ENCODE measurements around the gene RFTN1. TPM values are rescaled to one million over a fixed set of nuclear protein-coding genes. Genes with fewer than 3 reads are reported as not detected.
A peak's percentile ranks its signal among the peaks of the same experiment; 100 is the strongest.

The RFTN1 gene
- total and polyA plus RNA-seq, 7 donors, result 10.9 to 26.4 (median 22.2) TPM

GRCh38 chr3:16423298-16423697 is 90.2 kb downstream of the RFTN1 start:
- intact Hi-C loops (cut with DNase I), result no loop called here
- 43 to 79% methylated on average over 2 of the region's 2 CpGs for WGBS, 2 donors
- TF ChIP-seq POLR2A (IDR thresholded peaks at IDR 0.05) (no peak), EP300 (IDR thresholded peaks at IDR 0.05) (no peak), POLR2AphosphoS5 (IDR thresholded peaks at IDR 0.05) (no peak)
- TF ChIP-seq, protein P1, sequence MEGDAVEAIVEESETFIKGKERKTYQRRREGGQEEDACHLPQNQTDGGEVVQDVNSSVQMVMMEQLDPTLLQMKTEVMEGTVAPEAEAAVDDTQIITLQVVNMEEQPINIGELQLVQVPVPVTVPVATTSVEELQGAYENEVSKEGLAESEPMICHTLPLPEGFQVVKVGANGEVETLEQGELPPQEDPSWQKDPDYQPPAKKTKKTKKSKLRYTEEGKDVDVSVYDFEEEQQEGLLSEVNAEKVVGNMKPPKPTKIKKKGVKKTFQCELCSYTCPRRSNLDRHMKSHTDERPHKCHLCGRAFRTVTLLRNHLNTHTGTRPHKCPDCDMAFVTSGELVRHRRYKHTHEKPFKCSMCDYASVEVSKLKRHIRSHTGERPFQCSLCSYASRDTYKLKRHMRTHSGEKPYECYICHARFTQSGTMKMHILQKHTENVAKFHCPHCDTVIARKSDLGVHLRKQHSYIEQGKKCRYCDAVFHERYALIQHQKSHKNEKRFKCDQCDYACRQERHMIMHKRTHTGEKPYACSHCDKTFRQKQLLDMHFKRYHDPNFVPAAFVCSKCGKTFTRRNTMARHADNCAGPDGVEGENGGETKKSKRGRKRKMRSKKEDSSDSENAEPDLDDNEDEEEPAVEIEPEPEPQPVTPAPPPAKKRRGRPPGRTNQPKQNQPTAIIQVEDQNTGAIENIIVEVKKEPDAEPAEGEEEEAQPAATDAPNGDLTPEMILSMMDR (IDR thresholded peaks at IDR 0.05), result no peak

GRCh38 chr3:16419640-16420241 is 93.8 kb downstream of the RFTN1 start:
- TF ChIP-seq POLR2A (IDR thresholded peaks at IDR 0.05) (no peak), EP300 (IDR thresholded peaks at IDR 0.05) (no peak), POLR2AphosphoS5 (IDR thresholded peaks at IDR 0.05) (no peak)
- TF ChIP-seq, protein P1 (IDR thresholded peaks at IDR 0.05), result no peak
- Histone ChIP-seq H3K4me3 (no peak overlapping the region), H3K9me3 (no peaks in the 10 kb centered on the region), H3K4me1 (no peaks in the 10 kb centered on the region), H3K27ac (no peak overlapping the region), H3K36me3 (no peaks in the 10 kb centered on the region), H3K27me3 (no peaks in the 10 kb centered on the region)
- DNase-seq, result no peak
- intact Hi-C loops (cut with DNase I), result no loop called here
- 53 to 55% methylated on average over 5 of the region's 5 CpGs for WGBS, 2 donors

More at GRCh38 chr3:16423298-16423697, 90.2 kb downstream of the RFTN1 start:
- no peak for DNase-seq
- Histone ChIP-seq H3K27ac (no peak overlapping the region), H3K36me3 (no peaks in the 10 kb centered on the region), H3K9me3 (no peaks in the 10 kb centered on the region), H3K4me1 (no peaks in the 10 kb centered on the region), H3K27me3 (no peaks in the 10 kb centered on the region), H3K4me3 (no peak overlapping the region)

- 61 to 72% methylated on average over 5 of the region's 5 CpGs for WGBS, 2 donors
- TF ChIP-seq EP300 (IDR thresholded peaks at IDR 0.05) (no peak), POLR2AphosphoS5 (IDR thresholded peaks at IDR 0.05) (no peak), POLR2A (IDR thresholded peaks at IDR 0.05) (no peak)
- TF ChIP-seq, protein P1 (IDR thresholded peaks at IDR 0.05), result no peak
- no peaks in the 10 kb centered on the region for H3K4me1 ChIP-seq
- no peaks in the 10 kb centered on the region for H3K36me3 ChIP-seq
- no peak for DNase-seq
- H3K27me3 ChIP-seq, result no peaks in the 10 kb centered on the region
- H3K27ac ChIP-seq, result peak overlapping the region in 1 of 4 donors; percentile 7
- intact Hi-C loops (cut with DNase I), result no loop called here
- no peak overlapping the region for H3K4me3 ChIP-seq
- no peaks in the 10 kb centered on the region for H3K9me3 ChIP-seq
Measured at GRCh38 chr3:16417945-16418739, 95.4 kb downstream of the RFTN1 start.

DNA sequence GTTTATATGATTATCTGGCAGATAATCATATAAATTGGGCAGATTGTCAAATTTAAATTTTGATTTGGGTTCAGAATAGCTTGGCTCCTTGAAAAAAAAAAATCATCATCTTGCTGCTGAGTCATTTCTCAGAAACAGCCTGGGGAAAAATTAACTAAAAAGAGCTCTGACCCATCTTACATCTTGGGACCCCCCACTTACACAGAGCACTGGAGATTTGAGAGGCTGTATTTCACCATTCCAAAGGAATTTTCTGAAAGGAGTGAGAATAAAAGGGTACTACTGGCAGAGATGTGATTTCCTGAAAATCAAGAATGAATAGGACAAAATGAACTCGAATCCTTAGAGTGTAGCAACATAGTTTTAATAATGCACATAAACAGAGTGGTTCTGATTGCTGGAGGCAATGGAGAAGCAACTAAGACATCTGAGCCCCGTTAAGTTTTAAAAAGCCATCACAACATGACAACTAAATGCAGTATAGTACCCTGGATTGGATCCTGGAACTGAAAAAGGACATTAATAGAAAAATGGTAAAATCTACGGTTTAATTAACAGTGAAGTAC is 97.5 kb downstream of the RFTN1 start:
- Histone ChIP-seq H3K36me3 (no peaks in the 10 kb centered on the region), H3K27ac (no peak overlapping the region), H3K27me3 (no peaks in the 10 kb centered on the region), H3K4me1 (no peaks in the 10 kb centered on the region), H3K4me3 (no peak overlapping the region), H3K9me3 (no peaks in the 10 kb centered on the region)
- TF ChIP-seq POLR2A (IDR thresholded peaks at IDR 0.05) (no peak), EP300 (IDR thresholded peaks at IDR 0.05) (no peak), POLR2AphosphoS5 (IDR thresholded peaks at IDR 0.05) (no peak)
- TF ChIP-seq, protein P1 (IDR thresholded peaks at IDR 0.05), result no peak
- no peak for DNase-seq
- intact Hi-C loops (cut with DNase I), result no loop called here
- WGBS, 2 donors, result 70 to 80% methylated on average over 3 of the region's 3 CpGs

All from sigmoid colon (tissue), 7 donors.